Upper lobe of right lung (tissue), 1 donor: ENCODE data around the gene NCOA3. TPM values are rescaled to one million over a fixed set of nuclear protein-coding genes. Genes with fewer than 3 reads are reported as not detected.
A peak's percentile ranks its signal among the peaks of the same experiment; 100 is the strongest.

ENCODE experiments used
- ATAC-seq: fragments of 200-7000 bp; cut with Tn5 transposase; one replicate; pipeline ENCODE4 v1.9.1; 2020; ENCODE audit warnings: mild to moderate bottlenecking, moderate library complexity
- DNase-seq: peaks from one replicate; pipeline ENCODE4 v3.0.0-alpha.2; 2020
- H3K27ac ChIP-seq: fragments of 200-600 bp; one replicate; pipeline ENCODE4 v1.8.0; 2022
- H3K27me3 ChIP-seq: fragments of 200-600 bp; one replicate; pipeline ENCODE4 v1.8.0; 2022; ENCODE audit warnings: mild to moderate bottlenecking
- H3K36me3 ChIP-seq: fragments of 200-600 bp; one replicate; pipeline ENCODE4 v1.8.0; 2022
- H3K4me1 ChIP-seq: fragments of 200-600 bp; one replicate; pipeline ENCODE4 v1.8.0; 2022
- H3K4me3 ChIP-seq: fragments of 200-600 bp; one replicate; pipeline ENCODE4 v1.8.0; 2022; ENCODE audit warnings: mild to moderate bottlenecking
- H3K9me3 ChIP-seq: fragments of 200-600 bp; one replicate; pipeline ENCODE4 v1.8.0; 2022
- intact Hi-C: fragments of 100-400 bp; cut with DNase I; formaldehyde crosslinking; loops from one replicate; pipeline ENCODE4 v1.11.0; 2022
- total RNA-seq: library from RNA; stranded (reverse); fragmentation: NEBNext Ultra II Directional; extraction: Animal tissue kit (Norgen Biotek cat#: 25700); gene quantifications from one replicate; pipeline ENCODE4 v1.2.1, GENCODE V29; 2021
- TF ChIP-seq, protein P1 (sequence below): fragments of 200-600 bp; IDR thresholded peaks from one replicate; pipeline ENCODE4 v1.8.0; 2022; ENCODE audit warnings: antibody characterized with exemption
- donor health status: DM: no; HTN: yes; CAD: no; lungs with severe emphysema.

Gene NCOA3
- total RNA-seq, 1 donor from 2014 or later: 48.8 TPM

DNA sequence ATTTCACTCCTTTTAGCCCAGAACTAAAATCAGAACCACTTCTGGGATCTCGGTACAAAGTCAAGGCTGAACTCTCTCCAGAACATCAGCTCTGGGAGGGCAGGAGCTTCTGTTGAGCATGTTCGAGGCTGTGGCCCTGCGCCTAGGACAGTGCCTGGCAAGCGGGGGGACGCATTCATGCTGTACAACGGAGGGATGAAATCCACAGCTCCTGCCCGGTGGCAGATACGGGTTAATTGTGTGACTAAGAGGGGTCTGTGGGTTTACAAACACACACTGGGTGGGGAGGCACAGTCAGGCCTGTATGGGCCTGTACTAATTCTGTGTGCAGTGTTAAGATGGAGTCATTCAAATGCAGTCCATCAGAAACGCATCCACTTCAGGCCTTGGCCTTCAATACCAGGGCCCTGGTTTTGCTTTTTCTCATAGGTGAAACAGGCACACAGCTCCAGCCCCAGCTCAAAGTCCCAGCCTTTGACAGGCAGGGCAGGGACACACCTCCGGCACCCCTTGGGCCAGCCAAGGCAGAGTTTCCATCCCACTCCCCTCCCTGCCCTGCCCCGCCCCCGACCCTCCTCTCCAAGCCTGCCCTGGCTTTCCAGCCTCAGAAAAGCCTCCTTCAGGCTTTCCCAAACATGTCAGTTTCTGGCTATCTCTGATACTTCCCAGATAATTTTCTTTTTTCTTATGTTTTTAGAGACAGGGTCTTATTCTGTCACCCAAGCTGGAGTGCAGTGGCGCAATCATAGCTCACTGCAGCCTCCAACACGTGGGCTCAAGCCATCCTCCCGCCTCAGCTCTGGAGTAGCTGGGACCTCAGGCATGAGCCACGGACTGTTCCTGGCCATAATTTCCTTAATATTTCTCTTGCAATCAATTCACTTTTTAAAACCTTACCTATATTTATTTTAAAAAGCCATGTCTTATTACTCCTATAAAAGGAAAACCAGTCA, 173.8 kb downstream of the NCOA3 start:
- no peak for ATAC-seq
- peak; percentile 49 for DNase-seq

DNA sequence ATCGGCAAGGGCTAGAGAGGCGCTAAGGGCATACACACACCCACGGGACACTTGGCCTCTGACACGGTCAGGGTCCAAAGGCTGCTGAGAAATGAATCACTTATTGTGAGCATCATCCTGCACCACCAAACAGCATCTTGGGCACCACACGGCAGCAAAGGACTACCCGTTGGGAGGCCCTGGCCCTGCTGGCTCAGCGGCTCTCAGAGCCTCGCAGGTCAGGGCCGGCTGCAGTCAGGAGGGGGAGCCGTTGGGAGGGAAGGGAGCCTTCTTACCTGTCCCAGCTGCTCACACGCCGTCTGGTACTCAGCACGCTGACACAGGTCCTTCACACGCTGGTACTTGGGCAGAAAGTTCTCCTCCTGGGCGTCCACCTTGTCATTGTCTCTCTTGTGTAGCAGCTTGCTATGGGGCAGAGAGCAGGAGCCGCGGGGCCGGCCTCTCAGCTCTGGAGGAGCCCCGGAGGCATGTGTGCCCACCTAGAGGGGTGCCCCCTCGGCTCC, 174.6 kb downstream of the NCOA3 start:
- Histone ChIP-seq H3K9me3 (no peaks in the 10 kb centered on the region), H3K27ac (no peak overlapping the region), H3K4me1 (no peaks in the 10 kb centered on the region), H3K4me3 (no peak overlapping the region), H3K36me3 (no peaks in the 10 kb centered on the region), H3K27me3 (no peaks in the 10 kb centered on the region)
- DNase-seq (peak; percentile 55), ATAC-seq (no peak)
- TF ChIP-seq, protein P1, sequence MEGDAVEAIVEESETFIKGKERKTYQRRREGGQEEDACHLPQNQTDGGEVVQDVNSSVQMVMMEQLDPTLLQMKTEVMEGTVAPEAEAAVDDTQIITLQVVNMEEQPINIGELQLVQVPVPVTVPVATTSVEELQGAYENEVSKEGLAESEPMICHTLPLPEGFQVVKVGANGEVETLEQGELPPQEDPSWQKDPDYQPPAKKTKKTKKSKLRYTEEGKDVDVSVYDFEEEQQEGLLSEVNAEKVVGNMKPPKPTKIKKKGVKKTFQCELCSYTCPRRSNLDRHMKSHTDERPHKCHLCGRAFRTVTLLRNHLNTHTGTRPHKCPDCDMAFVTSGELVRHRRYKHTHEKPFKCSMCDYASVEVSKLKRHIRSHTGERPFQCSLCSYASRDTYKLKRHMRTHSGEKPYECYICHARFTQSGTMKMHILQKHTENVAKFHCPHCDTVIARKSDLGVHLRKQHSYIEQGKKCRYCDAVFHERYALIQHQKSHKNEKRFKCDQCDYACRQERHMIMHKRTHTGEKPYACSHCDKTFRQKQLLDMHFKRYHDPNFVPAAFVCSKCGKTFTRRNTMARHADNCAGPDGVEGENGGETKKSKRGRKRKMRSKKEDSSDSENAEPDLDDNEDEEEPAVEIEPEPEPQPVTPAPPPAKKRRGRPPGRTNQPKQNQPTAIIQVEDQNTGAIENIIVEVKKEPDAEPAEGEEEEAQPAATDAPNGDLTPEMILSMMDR: no peak
- intact Hi-C loops: no loop called here

More for the DNA sequence above, 173.8 kb downstream of the NCOA3 start:
- Histone ChIP-seq H3K4me3 (no peak overlapping the region), H3K27ac (no peak overlapping the region), H3K4me1 (no peaks in the 10 kb centered on the region), H3K27me3 (no peaks in the 10 kb centered on the region), H3K9me3 (no peaks in the 10 kb centered on the region), H3K36me3 (no peaks in the 10 kb centered on the region)
- TF ChIP-seq, protein P1: no peak
- intact Hi-C loops: no loop called here

DNA sequence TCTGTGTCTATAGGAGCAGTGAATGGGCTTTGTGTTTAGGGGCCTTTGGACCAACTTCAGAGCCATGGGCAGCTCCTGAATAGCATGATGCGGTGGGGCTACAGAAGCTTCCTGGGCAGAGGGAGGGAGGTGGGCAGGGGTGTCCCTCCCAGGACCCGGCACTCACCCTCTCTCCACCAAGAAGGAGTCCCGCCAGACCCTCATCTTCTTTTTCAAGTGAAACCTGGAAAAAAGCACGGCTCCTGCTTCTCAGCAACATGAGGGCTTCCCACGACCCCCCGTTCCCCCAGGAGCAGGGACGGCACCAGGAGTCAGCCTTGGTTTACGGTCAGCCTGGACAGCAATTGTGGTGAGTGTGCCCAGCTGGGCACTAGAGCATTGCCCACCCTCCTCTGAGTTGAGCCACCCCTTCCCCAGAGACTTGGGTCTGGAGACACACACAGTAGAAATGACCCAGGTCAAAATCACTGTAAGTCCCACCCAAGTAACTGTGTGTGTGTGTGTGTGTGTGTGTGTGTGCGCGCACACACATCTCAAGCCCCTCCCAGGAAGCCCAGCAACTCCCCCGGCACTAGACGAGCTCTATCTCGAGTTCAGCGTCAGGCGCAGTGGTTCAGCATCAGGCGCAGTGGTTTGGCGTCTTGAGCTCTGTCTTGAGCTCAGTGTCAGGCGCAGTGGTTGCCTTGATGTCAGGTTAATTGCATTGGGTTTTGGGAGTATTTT, 175.4 kb downstream of the NCOA3 start:
- Histone ChIP-seq H3K4me3 (no peak overlapping the region), H3K4me1 (no peaks in the 10 kb centered on the region), H3K9me3 (no peaks in the 10 kb centered on the region), H3K27me3 (no peaks in the 10 kb centered on the region), H3K27ac (no peak overlapping the region), H3K36me3 (no peaks in the 10 kb centered on the region)
- no peak for DNase-seq
- no peak for ATAC-seq
- intact Hi-C loops: no loop called here
- TF ChIP-seq, protein P1: no peak

DNA sequence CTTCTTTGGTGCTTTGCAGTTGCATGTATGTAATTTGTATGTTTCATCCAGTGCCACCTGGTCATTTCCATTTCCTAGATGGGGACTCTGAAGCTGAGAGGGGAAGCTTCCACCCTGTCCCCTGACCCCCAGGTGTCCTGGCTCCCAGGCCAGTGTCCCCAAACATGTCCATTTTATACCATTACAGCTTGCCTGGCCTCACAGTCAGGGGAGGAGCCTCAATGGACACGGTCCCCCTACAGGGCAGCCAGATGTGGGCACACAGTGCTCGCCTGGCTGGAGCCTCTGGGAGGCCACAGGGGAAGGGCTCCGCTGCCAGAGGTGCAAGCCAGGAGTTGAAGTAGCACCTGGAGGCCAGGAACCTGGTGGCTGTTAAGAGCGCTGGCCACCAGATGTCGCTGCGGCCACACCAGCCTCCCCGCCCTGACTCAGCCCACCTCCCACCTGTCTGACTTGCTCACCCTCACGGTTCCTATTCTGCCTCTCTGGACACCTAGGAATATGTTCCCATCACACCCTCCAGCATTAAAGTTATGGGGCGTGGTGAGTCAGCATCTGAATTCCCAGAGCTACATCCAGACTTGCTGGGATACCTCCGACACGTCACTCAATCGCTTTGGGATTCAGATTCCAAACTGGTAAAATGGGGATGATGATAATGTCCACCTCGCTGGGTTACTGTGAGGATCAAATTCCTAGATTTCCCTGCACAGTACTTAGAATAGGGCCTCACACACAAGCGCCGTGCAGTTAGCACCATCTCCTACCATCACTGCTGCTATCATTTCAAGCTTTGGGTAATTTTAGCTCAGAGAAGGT, 176.2 kb downstream of the NCOA3 start:
- ATAC-seq (peak; percentile 63), DNase-seq (peak; percentile 77)
- H3K27me3 ChIP-seq: no peaks in the 10 kb centered on the region
- TF ChIP-seq, protein P1: peak; percentile 77
- no peaks in the 10 kb centered on the region for H3K9me3 ChIP-seq
- no peaks in the 10 kb centered on the region for H3K36me3 ChIP-seq
- no peak overlapping the region for H3K27ac ChIP-seq
- intact Hi-C loops: no loop called here
- peaks cover 7% of the 10 kb centered on the region for H3K4me1 ChIP-seq
- H3K4me3 ChIP-seq: no peak overlapping the region

DNA sequence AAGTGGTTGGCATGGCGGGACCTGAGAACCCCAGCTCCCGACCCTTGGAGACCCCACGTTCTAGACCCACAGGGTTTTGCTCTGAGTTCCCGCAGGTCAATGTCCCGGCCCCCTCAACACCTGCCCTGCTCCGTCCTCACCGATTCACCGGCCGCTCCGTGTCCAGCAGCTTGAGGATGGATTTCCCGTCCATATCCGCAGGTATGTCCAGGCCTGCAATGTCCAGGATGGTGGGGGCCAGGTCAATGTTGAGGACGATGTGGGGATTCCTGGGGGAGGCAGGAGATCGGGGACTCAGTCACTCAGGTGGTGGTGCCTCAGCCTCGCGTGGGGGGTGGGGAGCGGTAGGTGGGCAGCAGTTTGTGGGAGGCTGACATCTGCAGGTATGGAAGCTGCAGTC, 176.8 kb downstream of the NCOA3 start:
- H3K27ac ChIP-seq: no peak overlapping the region
- intact Hi-C loops: no loop called here
- H3K4me3 ChIP-seq: no peak overlapping the region
- H3K4me1 ChIP-seq: peaks cover 7% of the 10 kb centered on the region
- no peaks in the 10 kb centered on the region for H3K36me3 ChIP-seq
- TF ChIP-seq, protein P1: no peak
- DNase-seq: peak; percentile 55
- no peaks in the 10 kb centered on the region for H3K9me3 ChIP-seq
- no peaks in the 10 kb centered on the region for H3K27me3 ChIP-seq
- ATAC-seq: no peak
